WI38 (cell line): ENCODE measurements around the gene LYRM4.

Source experiments
- H3K4me3 ChIP-seq: 2 replicates; pipeline ENCODE4 v1.5.1; 2011; ENCODE audit warnings: low read depth, mild to moderate bottlenecking, control low read depth, low read length
- CTCF ChIP-seq: IDR thresholded peaks from 2 replicates; pipeline ENCODE4 v1.5.1; 2012; ENCODE audit warnings: low read depth, mild to moderate bottlenecking, control low read depth, low read length

The LYRM4 gene

GRCh38 chr6:5201271-5201670 is 59.5 kb downstream of the LYRM4 start:
- no peak for TF ChIP-seq CTCF
- no peak overlapping the region for H3K4me3 ChIP-seq

GRCh38 chr6:5199702-5200101 is 61.0 kb downstream of the LYRM4 start:
- no peak overlapping the region for H3K4me3 ChIP-seq
- no peak for TF ChIP-seq CTCF

- no peak for TF ChIP-seq CTCF
- H3K4me3 ChIP-seq = no peak overlapping the region
Measured at GRCh38 chr6:5199283-5199682, 61.5 kb downstream of the LYRM4 start.

GRCh38 chr6:5197084-5197483 is 63.7 kb downstream of the LYRM4 start:
- no peak overlapping the region for H3K4me3 ChIP-seq

GRCh38 chr6:5192135-5192794 is 68.5 kb downstream of the LYRM4 start:
- no peak overlapping the region for H3K4me3 ChIP-seq
- TF ChIP-seq CTCF = no peak

More at GRCh38 chr6:5197084-5197483, 63.7 kb downstream of the LYRM4 start:
- no peak for TF ChIP-seq CTCF

GRCh38 chr6:5191722-5192121 is 69.0 kb downstream of the LYRM4 start:
- H3K4me3 ChIP-seq = no peak overlapping the region
- TF ChIP-seq CTCF = no peak

GRCh38 chr6:5191222-5191621 is 69.5 kb downstream of the LYRM4 start:
- TF ChIP-seq CTCF = no peak
- H3K4me3 ChIP-seq = no peak overlapping the region
